HuH-7.5 (cell line): ENCODE measurements around the gene SHC2.
"Not testable (repeated sequence)": the region's sequence is repeated elsewhere in the genome, so short reads cannot be mapped to it uniquely, and the experiment has no call there.

ENCODE experiments used
- DNase-seq: peaks from one replicate; pipeline ENCODE4 v3.0.0; 2011; ENCODE audit warnings: low spot score

SHC2 gene

GRCh38 chr19:406135-406781, 54.6 kb downstream of the SHC2 start:
- DNase-seq, result no peak

- no peak for DNase-seq
These were observed 55.5 kb downstream of the SHC2 start for GRCh38 chr19:405121-405965.

GRCh38 chr19:403221-404027, 57.4 kb downstream of the SHC2 start:
- no peak for DNase-seq

- no peak for DNase-seq
These were observed 58.0 kb downstream of the SHC2 start for GRCh38 chr19:402786-403185.

- no peak for DNase-seq
These were observed 58.8 kb downstream of the SHC2 start for GRCh38 chr19:401866-402511.

- no peak for DNase-seq
These were observed 59.6 kb downstream of the SHC2 start for GRCh38 chr19:400976-401865.

GRCh38 chr19:399370-399769, 61.5 kb downstream of the SHC2 start:
- DNase-seq, result no peak

GRCh38 chr19:398719-399118, 62.1 kb downstream of the SHC2 start:
- no peak for DNase-seq

- no peak for DNase-seq
These were observed 62.7 kb downstream of the SHC2 start for GRCh38 chr19:397941-398706.

GRCh38 chr19:397321-397720, 63.5 kb downstream of the SHC2 start:
- no peak for DNase-seq

- no peak for DNase-seq
These were observed 65.4 kb downstream of the SHC2 start for GRCh38 chr19:395467-395866.

GRCh38 chr19:394857-395256, 66.0 kb downstream of the SHC2 start:
- DNase-seq, result not testable (repeated sequence)

- not testable (repeated sequence) for DNase-seq
These were observed 67.3 kb downstream of the SHC2 start for GRCh38 chr19:393560-393959.

GRCh38 chr19:392375-392970, 68.4 kb downstream of the SHC2 start:
- DNase-seq, result no peak

- DNase-seq, result no peak
These were observed 69.0 kb downstream of the SHC2 start for GRCh38 chr19:391726-392374.

GRCh38 chr19:391207-391557, 69.7 kb downstream of the SHC2 start:
- DNase-seq, result no peak

- DNase-seq, result no peak
These were observed 70.2 kb downstream of the SHC2 start for GRCh38 chr19:390386-391206.

GRCh38 chr19:389935-390289, 70.9 kb downstream of the SHC2 start:
- DNase-seq, result no peak
